HG03571 (cell line): ENCODE results near the gene ATP6V1D.
"Not testable (repeated sequence)": the region's sequence is repeated elsewhere in the genome, so short reads cannot be mapped to it uniquely, and the experiment has no call there.

Source experiments
- ATAC-seq: cut with Tn5 transposase; IDR thresholded peaks from one replicate; pipeline ENCODE4 v1.9.1; 2021; ENCODE audit not compliant: unreplicated experiment

Gene ATP6V1D

DNA sequence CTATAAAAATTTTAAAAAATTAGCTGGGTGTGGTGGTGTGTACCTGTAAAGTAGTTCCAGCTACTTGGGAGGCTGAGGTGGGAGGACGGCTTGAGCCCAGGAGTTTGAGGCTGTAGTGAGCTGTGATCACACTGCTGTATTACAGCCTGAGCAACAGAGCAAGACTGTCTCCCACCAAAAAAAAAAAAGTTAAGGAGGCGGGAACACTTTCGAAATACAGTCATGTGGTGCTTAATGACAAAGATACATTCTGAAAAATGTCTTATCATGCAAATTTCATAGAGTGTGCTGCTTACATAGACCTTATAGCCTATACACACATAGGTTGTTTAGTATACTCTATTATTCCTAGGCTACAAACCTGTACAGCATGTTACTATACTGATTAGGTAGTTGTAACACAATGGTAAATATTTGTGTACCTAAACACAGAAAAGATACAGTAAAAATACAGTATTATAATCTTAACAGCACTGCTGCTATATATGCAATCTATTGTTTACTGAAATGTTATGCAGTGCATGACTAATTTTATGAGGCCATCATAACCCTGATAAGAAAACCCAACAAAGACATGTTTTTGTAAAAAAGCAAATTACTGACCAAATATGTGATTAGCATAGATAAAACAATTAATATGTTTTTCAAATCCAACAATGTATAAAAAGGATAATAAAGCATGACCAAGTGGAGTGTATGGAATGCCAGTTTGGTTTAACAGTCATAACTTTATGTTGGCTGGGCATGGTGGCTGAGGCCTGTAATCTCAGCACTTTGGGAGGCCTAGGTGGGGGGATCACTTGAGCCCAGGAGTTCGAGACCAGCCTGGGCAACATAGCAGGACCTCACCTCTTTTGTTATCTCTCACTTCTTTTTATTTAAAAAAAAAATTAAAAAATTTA, 11.9 kb upstream of the ATP6V1D start:
- ATAC-seq = no peak

DNA sequence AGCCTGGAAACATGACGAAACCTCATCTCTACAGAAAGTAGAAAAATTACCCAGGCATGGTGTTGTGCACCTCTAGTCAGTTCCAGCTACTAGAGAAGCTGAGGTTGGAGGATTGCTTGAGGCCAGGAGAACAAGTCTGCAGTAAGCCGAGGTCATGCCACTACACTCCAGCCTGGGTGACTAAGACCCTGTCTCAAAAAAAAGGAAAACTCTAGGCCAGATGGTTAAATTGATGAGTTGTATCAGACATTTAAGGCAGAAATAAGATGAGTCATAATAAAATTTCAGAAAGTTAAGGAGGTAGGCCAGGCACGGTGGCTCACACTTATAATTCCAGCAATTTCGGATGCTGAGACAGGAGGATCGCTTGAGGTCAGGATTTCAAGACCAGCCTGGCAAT, 11.2 kb upstream of the ATP6V1D start:
- no peak for ATAC-seq

DNA sequence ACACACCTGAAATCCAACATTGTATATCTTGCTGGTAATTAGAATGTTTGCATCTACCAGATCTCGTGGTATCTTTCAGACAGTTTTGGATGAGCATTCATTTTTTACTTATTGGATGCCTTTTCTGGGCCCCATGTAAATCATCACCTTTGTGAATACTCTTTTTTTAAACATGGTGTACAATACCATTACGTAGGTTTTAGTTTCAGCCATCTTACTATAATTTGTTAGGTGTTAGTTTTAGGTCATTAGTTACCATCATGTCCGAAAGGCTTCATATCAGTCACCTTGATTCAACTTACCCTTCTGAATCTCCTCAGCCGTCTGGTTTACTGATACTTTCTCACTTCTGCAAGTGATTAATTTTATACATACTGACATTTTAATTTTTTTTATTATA, 5.9 kb upstream of the ATP6V1D start:
- ATAC-seq = no peak

DNA sequence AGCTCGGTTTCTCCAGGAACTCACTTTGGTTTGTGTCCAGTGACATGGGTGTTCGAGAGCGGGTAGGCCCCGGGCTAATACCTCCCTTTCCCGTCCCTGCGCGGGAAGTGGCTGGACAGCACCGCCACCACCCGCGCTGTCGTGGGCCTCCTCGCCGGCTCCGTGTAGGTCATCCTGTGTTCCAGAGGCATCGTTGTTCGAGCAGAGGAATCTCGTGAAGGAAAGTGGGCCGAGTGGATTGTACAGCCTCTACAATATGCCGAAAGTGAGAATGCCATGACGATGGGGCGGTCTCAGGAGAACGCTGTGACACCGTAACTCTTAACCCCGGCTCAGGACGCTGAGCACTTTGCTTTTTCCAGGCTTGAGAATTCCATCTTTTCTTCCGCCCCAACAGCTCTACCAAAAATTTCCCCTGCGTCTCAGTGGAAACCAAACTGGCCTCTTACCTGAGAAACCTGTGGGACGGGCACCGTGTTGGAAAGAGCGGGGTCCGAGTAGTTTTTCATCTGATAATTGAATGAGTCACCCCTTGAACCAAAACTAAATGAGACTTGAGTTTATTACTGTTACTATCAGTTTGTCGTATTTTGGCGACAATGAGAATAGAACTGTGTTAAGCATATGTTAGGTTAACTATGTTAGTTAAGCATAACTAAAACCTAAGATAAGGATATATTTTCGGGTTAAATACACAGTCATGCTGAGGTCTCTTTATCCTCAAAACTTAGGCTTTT, 1.0 kb upstream of the ATP6V1D start:
- ATAC-seq = peak; percentile 23

DNA sequence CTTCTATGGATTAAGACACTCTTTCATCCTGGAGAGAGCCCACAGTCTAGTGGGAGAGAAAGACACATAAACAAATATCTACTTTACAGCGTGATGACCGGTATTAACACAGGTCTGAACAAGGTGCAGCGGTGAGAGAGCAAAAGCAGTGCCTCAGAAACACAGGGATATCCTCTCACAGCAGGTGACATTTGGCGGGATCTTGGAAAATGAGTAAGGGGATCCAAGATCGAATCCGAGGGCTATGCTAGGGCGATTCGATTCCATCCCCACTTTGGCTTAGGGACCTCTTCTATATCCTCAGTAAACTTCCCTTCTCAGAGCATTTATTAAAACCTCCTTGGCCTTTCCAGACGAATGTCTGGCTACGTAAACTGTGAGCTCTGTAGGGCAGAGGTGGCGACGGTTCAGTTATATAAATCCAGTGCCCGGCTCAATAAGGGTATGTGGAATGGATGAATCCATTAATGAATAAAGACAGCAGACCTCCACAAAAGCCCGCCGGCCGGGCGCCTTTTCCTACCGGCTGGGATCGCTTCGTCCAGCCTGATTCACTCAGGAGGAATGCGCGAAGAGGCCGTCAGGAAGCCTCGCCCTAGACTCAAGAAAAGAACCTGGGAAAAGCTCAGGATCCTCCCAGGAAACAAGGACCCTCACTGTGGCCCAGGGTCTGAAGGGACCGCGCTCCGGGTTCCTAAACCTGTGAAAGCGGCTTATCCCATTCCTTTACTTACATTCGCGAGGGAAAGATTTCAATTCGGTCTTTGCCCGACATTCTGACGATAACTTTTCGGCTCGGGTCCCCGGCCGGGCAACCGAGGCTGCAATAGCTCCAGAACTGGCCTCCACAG, 455 bp downstream of the ATP6V1D start:
- ATAC-seq = no peak

DNA sequence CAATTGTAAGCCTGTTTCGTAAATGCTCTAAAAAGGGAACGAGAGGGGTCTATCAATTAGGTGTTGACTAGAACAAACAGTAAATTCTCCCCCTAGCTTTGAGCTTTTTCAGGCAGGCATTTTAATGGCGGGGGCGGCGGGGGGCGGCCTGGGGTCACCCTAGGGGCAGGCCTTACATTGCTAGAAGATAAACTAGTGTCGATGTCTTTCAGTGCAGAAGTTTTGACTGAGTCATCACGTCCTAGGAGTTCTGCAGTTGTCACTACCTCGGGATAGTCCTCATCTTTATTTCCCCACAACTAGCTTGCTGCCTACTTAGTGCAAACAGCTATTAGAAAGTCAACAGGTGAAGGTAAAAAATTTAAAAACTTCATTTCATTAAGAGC, 1.6 kb downstream of the ATP6V1D start:
- ATAC-seq = no peak

DNA sequence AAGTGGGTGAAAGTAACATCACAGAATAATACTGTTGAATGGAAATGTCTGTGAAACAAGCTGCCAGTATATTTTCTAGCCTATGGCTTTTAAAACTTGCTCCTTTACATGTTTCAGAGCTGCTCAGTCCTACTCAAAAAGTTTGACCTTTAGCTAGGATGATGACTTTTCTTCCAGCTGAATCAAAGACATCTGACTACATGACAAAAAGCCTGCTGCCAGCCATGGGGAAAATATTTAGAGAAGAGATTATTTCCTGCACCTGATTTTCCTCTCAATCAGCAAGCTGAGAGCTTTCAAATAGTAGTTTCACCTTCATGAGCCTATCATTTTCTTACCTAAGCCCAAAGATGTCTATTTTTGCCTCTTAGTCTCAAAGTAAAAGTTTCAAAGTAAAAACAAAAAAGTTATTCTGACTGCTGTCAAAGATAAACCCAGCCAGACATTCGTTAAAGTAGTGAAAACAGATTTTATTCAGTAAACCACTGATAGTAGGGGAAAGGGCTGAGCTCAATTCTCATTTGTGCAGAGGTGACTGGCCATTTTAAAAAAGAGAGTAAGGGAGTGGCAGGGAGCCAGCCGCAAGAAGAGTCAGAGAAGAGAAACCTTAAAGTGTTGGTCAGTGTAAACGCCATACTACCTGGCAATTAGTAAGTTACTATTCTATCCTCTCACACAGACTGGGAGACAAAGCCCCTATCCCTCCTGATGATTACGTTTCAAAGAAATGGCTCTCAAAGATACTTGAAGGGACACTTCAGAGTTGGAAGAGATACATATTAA, 2.2 kb downstream of the ATP6V1D start:
- no peak for ATAC-seq

DNA sequence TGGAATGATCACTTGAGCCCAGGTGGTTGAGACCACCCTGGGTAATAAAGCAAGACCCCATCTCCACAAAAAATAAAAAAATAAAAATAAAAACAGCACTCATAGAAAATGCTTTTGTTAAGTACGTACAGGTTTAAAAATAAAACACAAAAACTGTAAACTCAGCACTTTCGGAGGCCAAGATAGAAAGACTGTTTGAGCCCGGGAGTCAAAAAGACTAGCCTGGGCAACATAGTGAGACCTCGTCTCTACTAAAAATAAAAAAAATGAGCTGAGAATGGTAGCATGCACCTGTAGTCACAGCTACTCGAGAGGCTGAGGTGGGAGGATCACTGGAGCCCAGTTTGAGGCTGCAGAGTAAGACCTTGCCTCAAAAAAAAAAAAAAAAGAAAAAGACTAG, 7.5 kb downstream of the ATP6V1D start:
- ATAC-seq = no peak

DNA sequence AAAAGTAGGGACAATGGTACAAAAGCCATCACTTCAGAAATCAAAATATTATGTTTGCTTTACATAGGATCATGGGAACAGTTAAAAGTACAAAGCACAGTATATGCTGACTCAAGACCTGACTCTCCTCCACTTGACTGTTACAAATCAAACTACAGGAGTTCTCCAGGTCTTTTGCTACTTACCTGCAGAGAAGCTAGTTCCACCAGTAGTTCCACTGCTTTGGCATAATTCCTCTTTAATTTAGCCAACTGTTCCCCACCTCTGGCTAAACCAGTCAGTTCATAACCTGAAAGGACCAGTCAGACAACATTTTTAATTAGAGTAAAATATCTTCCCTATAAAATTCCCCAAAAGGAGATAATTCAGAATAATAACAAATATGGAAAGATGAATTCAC, 14.0 kb downstream of the ATP6V1D start:
- no peak for ATAC-seq

DNA sequence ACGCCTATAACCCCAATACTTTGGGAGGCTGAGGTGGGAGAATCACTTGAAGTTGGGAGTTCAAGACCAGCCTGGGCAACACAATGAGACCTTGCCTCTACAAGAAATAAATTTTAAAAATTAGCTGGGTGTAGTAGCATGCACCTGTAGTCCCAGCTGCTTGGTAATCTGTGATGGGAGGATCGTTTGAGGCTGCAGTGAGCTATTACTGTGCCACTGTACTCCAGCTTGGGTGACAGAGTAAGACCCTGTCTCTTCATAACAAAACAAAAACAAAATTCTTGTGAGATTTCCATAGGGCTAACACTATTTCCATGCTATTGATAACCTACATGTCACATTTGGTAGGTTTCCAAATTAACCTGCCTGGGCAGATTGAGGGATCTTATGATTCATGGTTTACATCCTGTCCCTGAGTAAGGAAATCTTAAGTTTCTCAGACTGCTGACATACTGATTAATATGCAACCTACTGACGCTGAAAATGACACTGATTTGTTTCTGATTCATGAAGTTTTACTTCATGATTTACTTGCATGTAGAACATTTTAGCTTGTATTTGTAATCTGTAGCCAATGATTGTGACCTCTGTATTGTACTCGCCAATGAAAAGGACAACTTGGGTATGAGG, 15.9 kb downstream of the ATP6V1D start:
- ATAC-seq = no peak

DNA sequence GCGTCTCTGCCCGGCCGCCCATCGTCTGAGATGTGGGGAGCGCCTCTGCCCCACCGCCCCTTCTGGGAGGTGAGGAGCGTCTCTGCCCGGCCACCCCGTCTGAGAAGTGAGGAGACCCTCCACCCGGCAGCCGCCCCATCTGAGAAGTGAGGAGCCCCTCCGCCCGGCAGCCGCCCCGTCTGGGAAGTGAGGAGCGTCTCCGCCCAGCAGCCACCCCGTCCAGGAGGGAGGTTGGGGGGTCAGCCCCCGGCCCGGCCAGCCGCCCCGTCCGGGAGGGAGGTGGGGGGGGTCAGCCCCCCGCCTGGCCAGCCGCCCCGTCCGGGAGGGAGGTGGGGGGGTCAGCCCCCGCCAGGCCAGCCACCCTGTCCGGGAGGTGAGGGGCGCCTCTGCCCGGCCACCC, 18.4 kb downstream of the ATP6V1D start:
- ATAC-seq = not testable (repeated sequence)

DNA sequence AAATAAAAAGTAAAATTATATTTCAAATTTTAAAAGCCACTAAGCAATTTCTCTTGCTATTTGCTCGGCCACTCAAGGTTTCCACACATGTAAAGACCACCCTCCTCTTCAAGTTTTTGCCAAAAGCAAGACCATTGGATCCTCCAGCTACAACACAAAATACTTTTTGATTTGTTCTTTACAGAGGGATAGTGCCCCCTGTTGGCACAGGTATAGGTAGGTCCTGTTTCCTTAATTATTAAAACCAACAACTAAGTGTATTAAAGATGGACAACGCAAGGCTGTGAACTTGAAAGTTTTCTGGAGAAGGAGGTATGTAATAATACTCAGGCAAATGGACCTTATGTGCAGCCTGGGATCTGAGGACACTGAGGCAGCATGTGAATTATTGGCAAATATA, 23.8 kb downstream of the ATP6V1D start:
- ATAC-seq = no peak

DNA sequence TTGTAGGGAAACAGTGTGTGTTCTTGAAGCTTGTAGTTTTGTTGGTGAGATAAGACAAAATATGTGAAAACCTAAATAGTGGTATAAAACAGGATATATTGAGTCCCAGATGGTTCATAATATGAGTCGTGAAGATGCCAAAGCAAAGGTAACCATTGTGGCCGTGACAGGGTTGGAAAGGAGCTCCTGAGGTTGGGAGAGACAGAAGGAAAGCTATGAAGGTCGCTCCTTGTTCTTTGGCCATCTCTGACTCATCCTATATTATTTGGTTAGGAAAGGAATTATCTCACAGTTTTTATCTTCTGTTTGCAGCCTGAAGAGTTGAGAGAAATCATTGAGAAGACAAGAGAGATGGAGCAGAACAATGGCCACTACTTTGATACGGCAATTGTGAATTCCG, 27.1 kb downstream of the ATP6V1D start:
- ATAC-seq = no peak

DNA sequence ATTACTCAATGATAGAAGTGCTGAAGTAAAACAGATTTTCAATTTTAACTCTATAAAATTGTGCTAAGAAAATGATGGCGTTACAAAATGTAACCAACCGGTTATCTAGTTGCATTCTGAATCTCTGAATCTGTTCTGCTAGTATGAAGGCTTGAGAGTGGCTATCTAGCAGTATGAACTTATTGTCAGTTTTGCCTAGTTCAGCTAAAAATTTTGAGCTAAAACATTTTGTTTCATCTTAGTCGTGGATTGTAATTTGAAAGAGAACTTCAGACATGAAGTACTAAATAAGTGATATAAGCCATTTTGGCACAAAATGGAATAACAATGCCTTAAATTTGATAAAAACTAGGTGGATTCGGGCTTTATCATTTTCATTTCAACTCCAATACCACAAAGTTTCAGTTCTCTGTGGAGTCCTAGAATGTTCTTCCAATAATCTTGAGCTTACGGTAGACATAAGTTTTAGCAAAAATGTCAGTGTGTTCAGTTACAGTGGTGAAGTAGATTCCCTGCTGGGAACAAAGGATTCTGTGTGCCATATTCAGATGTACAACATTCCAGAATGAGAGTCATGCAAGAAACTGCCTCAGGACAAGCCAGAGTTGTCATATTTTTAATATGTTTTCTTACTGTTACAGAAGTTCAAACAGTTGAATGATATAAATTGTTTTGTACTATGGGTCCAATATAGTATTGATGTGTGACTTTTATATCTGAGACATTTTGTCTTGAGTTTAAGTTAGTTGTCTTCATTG, 28.1 kb downstream of the ATP6V1D start:
- ATAC-seq = no peak

DNA sequence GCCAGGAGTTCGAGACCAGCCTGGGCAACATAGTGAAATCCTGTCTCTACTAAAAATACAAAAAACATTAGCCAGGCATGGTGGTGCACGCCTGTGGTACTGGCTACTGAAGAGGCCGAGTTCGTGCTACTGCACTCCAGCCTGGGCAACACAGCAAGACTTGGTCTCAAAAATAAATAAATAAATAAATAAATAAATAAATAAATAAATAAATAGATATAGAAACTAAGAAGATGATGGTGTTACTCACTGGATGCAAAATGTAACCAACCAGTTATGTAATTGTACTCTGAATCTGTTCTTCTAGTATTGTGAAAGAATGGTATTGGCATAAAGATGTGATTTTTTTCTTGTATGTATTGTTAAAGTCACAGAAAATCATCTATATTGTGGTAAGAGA, 29.9 kb downstream of the ATP6V1D start:
- not testable (repeated sequence) for ATAC-seq

DNA sequence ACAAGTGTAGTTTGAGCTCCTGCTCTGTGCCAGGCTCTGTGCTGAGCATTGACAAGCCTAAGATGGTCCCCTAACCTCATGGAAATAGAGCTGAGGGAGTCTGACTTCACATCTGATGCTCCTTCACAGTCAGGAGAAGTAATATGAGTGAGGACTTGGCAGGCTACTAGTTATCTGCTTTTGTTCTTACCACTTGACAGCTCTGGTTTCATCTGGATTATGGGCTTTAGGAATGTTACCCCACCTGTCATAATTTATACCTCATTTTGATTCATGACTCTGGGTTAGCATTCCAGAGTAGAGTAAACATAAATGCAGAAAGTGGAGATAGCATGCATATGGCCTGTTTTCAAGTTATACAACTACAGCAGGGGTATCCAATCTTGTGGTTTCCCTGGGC, 40.5 kb downstream of the ATP6V1D start:
- no peak for ATAC-seq

DNA sequence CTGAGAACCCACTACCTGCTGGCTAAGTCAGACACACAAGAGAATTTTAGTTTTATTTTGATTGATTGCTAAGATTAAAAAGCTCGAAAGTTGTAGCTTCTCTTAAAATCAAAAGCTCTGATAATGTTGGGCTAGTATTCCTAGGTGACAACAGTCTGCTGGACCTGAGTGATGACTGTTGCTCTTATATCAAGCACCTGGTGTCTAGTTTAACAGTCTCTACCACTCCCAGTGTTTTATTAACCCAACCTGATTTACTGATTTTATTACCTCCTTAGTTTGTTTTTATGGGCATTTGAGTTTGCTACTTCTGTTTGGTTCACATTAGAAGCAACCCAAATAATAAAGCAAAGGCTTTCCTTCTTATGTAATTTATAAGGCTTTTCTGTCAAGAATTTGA, 41.8 kb downstream of the ATP6V1D start:
- no peak for ATAC-seq

DNA sequence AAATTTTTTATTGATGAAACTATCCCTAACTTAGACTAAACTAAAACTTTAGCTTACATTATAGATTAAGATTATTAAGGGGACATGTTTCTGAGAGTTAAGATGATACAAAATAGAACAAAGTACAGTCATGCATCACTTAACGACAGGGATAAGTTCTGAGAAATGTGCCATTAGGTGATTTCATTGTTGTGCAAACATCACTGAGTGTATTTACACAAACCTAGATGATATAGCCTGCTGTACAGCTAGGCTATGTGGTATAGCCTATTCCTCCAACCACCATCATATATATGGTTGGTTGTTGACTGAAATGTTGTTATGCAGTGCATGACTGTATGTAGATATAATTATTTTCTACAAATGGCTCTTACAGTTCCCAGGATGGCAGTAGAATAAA, 46.5 kb downstream of the ATP6V1D start:
- no peak for ATAC-seq

DNA sequence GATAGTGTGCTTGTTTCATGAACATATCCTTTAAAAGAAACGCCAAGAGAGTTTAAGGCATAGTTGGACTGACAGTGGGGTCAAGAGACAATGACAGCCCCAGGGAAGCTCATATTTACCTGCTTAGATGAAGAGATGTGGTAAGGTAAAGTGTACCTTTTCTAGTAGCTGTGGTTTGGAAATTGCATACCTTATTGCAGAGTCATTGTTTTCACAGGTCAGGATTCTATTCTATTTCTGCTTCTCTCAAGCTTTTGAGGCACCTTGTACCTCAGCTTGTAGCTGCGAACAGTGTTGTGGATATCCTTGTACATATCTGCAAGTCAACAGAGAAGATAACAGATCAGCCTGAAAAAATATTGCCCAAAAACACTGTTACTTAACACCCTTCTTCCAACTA, 47.7 kb downstream of the ATP6V1D start:
- no peak for ATAC-seq
